PFSK-1 (cell line): ENCODE data around the gene PIGR.

Experiments
- POLR2AphosphoS5 ChIP-seq: IDR thresholded peaks from 2 replicates; pipeline ENCODE4 v1.6.1; 2012; ENCODE audit warnings: low read depth, mild to moderate bottlenecking, control low read depth, low read length, moderate library complexity
- TF ChIP-seq, protein P1 (sequence below), 2 experiments: IDR thresholded peaks; 2 replicates each; pipeline versions ENCODE4 v1.6.1 to v1.8.0; 2011 to 2012; ENCODE audit warnings: low read depth in 2 of 2, low read length in 2 of 2, control low read depth in 1 of 2, inconsistent platforms in 1 of 2, mild to moderate bottlenecking in 1 of 2, moderate library complexity in 1 of 2; ENCODE audit not compliant: insufficient read depth in 1 of 2

- no peak for TF ChIP-seq POLR2AphosphoS5
- TF ChIP-seq, protein P1, sequence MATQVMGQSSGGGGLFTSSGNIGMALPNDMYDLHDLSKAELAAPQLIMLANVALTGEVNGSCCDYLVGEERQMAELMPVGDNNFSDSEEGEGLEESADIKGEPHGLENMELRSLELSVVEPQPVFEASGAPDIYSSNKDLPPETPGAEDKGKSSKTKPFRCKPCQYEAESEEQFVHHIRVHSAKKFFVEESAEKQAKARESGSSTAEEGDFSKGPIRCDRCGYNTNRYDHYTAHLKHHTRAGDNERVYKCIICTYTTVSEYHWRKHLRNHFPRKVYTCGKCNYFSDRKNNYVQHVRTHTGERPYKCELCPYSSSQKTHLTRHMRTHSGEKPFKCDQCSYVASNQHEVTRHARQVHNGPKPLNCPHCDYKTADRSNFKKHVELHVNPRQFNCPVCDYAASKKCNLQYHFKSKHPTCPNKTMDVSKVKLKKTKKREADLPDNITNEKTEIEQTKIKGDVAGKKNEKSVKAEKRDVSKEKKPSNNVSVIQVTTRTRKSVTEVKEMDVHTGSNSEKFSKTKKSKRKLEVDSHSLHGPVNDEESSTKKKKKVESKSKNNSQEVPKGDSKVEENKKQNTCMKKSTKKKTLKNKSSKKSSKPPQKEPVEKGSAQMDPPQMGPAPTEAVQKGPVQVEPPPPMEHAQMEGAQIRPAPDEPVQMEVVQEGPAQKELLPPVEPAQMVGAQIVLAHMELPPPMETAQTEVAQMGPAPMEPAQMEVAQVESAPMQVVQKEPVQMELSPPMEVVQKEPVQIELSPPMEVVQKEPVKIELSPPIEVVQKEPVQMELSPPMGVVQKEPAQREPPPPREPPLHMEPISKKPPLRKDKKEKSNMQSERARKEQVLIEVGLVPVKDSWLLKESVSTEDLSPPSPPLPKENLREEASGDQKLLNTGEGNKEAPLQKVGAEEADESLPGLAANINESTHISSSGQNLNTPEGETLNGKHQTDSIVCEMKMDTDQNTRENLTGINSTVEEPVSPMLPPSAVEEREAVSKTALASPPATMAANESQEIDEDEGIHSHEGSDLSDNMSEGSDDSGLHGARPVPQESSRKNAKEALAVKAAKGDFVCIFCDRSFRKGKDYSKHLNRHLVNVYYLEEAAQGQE (IDR thresholded peaks at IDR 0.05; ENCODE audit: insufficient read depth in 1 of 2, low read depth in 2 of 2, low read length in 2 of 2) = no peak
Observed at GRCh38 chr1:206925106-206925736, 21.0 kb downstream of the PIGR start.
